Activated CD8-positive, alpha-beta memory T cell treated with anti-CD3 and anti-CD28 coated beads, Interleukin-2, amount 50 U/mL, for 24 hours (primary cell): Measurements from ENCODE around the gene TBL1XR1.
"Not testable (repeated sequence)": the region's sequence is repeated elsewhere in the genome, so short reads cannot be mapped to it uniquely, and the experiment has no call there.

Experiments
- DNase-seq: peaks from one replicate; pipeline ENCODE4 v3.0.0-alpha.2; 2020; ENCODE audit errors: extremely low read depth

TBL1XR1 gene

GRCh38 chr3:177026505-177027277, 170.6 kb downstream of the TBL1XR1 start:
- no peak for DNase-seq

DNA sequence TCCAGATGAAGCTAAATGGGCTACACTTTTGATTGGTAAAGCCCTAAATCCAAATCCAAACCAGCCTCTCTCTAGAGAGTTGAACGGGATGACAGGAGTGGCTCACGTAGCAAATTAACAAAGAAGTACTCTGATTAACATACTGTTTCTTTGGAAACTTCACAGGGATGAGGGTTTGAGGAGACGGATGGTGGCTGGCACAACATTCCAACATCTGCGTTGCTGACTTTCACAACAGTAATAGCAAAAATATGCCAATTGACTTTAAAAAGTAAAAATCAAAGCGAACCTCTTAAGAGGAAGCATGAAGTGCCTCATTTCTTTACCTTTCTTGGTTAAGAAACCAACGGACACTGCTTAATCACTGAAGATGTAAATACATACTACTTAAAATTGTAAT, 181.4 kb downstream of the TBL1XR1 start:
- no peak for DNase-seq

- no peak for DNase-seq
Observed at GRCh38 chr3:177013681-177014280, 183.5 kb downstream of the TBL1XR1 start.

- DNase-seq = no peak
Observed at GRCh38 chr3:177005718-177006405, 191.4 kb downstream of the TBL1XR1 start.

GRCh38 chr3:177000159-177000558, 197.1 kb downstream of the TBL1XR1 start:
- not testable (repeated sequence) for DNase-seq

- DNase-seq = no peak
Observed at GRCh38 chr3:176995946-176996345, 201.3 kb downstream of the TBL1XR1 start.

DNA sequence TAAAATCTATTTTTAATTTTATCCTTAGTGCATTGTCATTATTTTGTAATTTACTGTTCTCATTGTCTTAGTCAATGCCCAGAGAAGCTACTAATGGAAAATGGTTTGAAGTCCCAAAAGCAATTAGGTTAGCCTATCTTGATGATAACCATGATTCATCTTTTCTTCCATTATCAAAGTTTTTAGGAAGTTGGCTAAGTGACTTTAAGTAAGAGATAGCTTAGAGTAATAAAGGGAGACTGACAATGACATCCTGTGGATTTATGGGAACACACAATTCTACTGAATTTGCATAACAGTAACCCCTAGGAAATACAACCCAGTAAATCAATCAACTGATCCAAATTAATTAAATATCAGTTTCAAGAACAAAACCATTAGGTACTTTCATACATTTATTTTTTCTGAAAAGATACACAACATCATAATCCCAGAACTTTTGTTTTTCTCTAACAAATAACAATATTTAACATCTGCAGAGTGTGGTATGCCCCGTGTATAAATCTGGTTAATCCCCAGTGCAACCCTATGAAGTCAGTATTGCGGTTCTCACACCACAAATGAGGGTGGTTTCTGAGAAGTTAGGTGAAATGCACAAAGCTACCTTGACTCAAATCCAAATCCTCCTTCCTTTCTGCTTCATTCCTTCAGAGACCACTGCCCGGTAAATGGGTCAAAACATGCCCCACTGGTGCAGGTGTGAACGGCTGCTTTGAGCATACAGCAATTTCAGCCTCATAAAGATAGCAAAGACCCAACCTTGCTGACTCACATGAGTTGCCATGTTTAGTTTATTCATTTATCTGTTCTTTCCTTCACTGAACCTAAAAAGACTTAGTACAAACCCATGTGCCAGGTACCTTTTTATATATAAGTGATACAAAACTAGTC, 202.1 kb downstream of the TBL1XR1 start:
- DNase-seq = no peak

GRCh38 chr3:176994393-176994792, 202.9 kb downstream of the TBL1XR1 start:
- no peak for DNase-seq

DNA sequence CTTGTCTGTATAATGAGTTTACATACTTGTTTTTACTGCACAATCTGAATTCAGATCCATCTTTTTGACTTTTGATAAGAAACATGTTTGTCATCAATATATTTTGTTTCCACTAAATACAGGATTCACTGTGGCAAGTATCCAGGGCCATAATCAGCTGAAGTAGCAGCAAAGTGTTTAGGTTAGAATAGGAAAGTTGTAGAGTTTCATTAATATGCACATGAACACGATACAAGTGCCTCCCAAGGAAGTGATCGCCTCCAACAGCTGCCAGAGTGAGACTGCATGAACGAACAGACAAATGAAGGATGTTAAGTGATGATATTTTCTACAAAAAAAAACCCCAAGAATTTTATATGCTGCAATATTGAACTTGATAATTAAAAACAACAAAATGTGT, 204.3 kb downstream of the TBL1XR1 start:
- DNase-seq = no peak

DNA sequence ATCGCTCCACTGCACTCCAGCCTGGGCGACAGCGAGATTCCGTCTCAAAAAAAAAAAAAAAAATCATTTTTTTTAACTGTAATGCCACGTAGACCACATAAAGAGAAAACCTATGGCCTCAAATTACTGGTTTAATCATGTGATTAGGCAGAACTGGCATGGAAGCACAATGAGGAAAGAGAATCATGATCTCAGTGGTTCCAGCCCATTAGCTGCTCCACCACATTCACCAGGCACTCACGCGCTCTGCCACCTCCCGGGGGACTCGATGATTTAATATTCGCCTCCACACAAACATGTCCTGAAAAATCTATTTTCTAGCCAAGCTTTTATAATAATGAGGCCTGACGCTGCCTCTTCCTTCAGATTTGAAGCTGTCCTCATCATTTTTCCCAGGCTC, 204.7 kb downstream of the TBL1XR1 start:
- no peak for DNase-seq

GRCh38 chr3:176988795-176989194, 208.5 kb downstream of the TBL1XR1 start:
- no peak for DNase-seq

GRCh38 chr3:176987901-176988650, 209.2 kb downstream of the TBL1XR1 start:
- DNase-seq = no peak

- DNase-seq = no peak
Observed at GRCh38 chr3:176978441-176978840, 218.8 kb downstream of the TBL1XR1 start.

DNA sequence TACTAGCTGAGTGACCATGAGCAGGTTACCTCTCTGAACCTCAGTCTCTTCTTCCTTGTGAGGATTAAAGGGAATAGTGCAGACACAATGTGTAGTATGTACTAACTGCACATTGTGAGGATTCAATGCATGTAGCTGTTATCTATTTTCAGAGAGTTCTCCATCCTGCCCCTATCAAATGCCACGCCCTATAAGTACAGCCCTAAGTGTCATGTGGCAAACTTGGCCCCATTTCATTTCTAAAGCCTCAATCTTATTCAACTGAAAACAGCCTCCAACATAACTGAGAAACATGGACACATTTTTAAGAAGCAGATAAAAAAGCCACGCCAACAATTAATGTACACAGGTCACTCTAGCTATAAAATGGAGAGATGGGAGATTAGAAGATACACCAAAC, 220.0 kb downstream of the TBL1XR1 start:
- no peak for DNase-seq

DNA sequence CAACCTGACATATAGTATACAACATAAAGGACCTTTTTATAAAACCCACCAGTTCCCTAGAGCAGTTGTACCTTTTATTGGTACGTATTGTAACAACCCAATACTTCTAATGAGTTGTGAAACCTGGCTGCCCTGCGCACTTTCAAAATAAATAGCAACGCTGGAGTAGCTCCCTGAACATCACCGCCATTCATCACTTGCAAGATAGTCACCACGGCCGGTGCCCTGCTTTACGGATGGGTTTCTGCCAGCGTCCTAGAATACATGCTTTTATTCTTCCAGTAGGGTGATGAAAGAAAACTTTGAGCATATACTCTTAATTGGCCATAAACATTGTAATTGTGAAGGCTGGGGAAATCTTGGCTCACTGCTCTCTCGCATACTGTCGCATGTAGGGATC, 220.7 kb downstream of the TBL1XR1 start:
- no peak for DNase-seq

DNA sequence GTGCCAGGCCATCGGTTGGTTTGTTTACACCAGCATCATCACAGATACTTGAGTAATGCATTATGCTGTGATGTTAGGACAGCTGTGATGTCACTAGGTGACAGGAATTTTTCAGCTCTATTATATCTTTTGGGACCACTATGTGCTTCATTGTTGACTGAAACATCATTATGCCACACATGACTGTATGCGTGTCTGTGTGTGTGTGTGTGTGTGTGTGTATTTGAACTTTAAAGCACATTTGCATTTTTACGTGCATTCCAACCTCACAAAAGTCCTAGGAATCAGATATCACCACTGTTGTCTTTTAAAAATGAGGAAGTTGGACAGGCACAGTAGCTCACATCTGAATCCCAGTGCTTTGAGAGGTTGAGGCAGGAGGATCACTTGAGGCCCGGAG, 223.0 kb downstream of the TBL1XR1 start:
- no peak for DNase-seq

DNA sequence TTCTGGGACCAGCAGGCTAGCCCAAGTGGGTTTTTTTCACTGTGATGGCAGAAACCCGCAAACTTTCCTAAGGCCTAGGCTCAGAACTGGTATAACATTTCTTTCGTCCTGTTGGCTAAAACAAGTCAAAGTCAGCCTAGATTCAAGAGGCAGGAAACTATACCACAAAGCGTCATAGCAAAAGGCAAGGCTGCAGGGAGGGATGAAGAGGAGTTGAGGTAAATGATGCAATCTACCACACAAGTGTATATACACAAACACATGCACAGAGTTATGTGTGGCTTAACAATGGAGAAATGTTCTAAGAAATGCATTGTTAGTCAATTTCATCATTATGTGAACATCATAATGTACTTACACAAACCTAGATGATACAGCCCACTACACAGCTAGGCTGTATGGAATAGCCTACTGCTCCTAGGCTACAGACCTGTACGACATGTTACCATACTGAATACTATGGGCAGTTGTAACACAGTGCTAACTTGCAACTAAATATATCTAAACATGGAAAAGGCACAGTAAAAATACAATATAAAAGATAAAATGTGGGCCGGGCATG, 225.6 kb downstream of the TBL1XR1 start:
- no peak for DNase-seq

DNA sequence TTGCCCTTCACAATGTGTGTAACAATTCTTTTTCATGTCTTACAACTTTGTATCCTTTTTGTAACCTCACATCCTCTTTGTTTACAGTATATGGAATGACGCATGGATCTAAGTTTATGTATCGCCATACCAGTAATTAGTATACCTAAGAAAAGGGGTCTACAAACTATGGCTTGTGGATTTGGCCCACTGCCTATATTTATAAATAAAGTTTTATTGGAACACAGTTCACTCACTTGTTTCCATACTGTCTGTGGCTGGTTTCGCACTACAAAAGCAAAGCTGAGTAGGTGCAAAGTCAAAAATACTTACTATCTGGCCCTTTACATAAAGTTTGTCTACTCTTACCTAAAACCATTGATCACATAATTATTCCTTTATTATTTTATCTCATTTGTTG, 226.5 kb downstream of the TBL1XR1 start:
- DNase-seq = no peak

DNA sequence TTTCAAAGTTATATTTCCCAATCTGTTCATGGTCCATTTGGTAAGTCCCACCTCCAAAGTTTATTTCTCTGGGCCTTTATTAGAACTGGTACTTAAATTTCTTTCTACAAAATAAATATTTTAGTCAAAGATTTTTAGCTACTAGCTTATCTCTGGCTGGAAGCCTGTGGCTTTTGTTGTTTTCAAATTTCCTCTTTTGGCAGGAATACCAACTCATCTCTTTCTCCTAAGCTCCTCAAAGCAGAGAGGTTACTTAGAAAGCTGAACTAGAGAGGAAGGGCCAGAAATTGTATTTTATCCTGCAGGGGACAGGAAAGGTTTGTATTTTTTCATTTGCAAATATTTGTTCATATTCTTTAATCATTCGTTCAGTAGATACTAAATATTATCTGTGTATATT, 227.8 kb downstream of the TBL1XR1 start:
- no peak for DNase-seq
